DOHH2 (cell line): ENCODE measurements around the gene STAT5B.

Source experiments
- H3F3A ChIP-seq: fragments of 200-600 bp; sonication (generic), shearing (Covaris generic); 2 replicates; pipeline ENCODE4 v1.6.0; 2016; ENCODE audit warnings: antibody characterized with exemption, mild to moderate bottlenecking; ENCODE audit not compliant: control insufficient read depth, insufficient read depth
- H3K27ac ChIP-seq: fragments of 200-600 bp; sonication (generic); 2 replicates; pipeline ENCODE4 v1.5.1; 2014; ENCODE audit warnings: low read depth, mild to moderate bottlenecking, low read length, moderate library complexity
- H3K27me3 ChIP-seq: fragments of 200-600 bp; sonication (generic); 2 replicates; pipeline ENCODE4 v1.6.1; 2014; ENCODE audit warnings: mild to moderate bottlenecking, low read length, mixed read lengths; ENCODE audit not compliant: control insufficient read depth
- H3K36me3 ChIP-seq: fragments of 200-600 bp; sonication (generic); 2 replicates; pipeline ENCODE4 v1.6.1; 2014; ENCODE audit warnings: mild to moderate bottlenecking, low read length, moderate library complexity, mixed read lengths; ENCODE audit not compliant: control insufficient read depth
- H3K4me1 ChIP-seq: fragments of 200-600 bp; sonication (generic); 2 replicates; pipeline ENCODE4 v1.6.1; 2014; ENCODE audit warnings: mild to moderate bottlenecking, low read length, mixed read lengths; ENCODE audit not compliant: control insufficient read depth
- H3K4me2 ChIP-seq: fragments of 200-600 bp; sonication (generic); 2 replicates; pipeline ENCODE4 v1.6.0; 2014; ENCODE audit warnings: mild to moderate bottlenecking, low read length, moderate library complexity
- H3K4me3 ChIP-seq: fragments of 200-600 bp; sonication (generic); 2 replicates; pipeline ENCODE4 v1.5.1; 2014; ENCODE audit warnings: mild to moderate bottlenecking, low read length, mixed read lengths
- H3K79me2 ChIP-seq: fragments of 200-600 bp; sonication (generic); 2 replicates; pipeline ENCODE4 v1.6.1; 2014; ENCODE audit warnings: mild to moderate bottlenecking, low read length, mixed read lengths; ENCODE audit not compliant: control insufficient read depth
- H3K9me2 ChIP-seq: fragments of 200-600 bp; sonication (generic); replicated peaks from 2 replicates; pipeline ENCODE4 v1.6.1; 2014; ENCODE audit warnings: mild to moderate bottlenecking, low read length, mixed read lengths; ENCODE audit not compliant: control insufficient read depth
- H3K9me3 ChIP-seq: fragments of 200-600 bp; sonication (generic); 2 replicates; pipeline ENCODE4 v1.6.1; 2014; ENCODE audit warnings: antibody characterized with exemption, low read length, mixed read lengths; ENCODE audit not compliant: control insufficient read depth, insufficient read depth
- H4K20me1 ChIP-seq: fragments of 200-600 bp; sonication (generic); 2 replicates; pipeline ENCODE4 v1.6.0; 2014; ENCODE audit warnings: low read depth, mild to moderate bottlenecking, antibody characterized with exemption, low read length, moderate library complexity; ENCODE audit not compliant: control insufficient read depth, insufficient read depth
- EZH2phosphoT487 ChIP-seq: fragments of 200-600 bp; sonication (generic); IDR thresholded peaks from 2 replicates; pipeline ENCODE4 v1.6.1; 2017; ENCODE audit warnings: borderline replicate concordance, mild to moderate bottlenecking, antibody characterized with exemption, low read length, moderate library complexity, mixed read lengths
- TF ChIP-seq, protein P1 (sequence below): fragments of 200-600 bp; sonication (generic); IDR thresholded peaks from one replicate; pipeline ENCODE4 v1.5.1; 2014; ENCODE audit warnings: antibody characterized with exemption, mild to moderate bottlenecking, low read depth, low read length; ENCODE audit not compliant: poor library complexity, severe bottlenecking

Gene STAT5B

DNA sequence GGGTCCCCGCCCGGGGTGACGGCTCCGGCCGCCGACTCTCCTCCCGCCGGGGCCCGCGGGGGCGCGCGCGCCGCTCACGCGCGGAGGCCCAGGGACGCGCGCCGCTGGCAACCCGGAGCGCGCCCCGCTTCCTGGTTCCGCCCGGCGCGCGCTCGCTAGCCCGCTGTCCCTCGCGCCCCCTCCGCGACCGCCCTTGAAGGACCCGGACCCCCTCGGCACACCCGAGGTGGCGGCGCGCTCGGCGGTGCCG lies at the start of gene STAT5B:
TSS of gene STAT5B (minus strand) at position 33 of the 250 bp plus-strand sequence. CDS start 44,264 bp downstream, outside the sequence.
- H3F3A ChIP-seq: peaks cover 17% of the 10 kb centered on the region
- peaks cover 52% of the 10 kb centered on the region for H3K4me1 ChIP-seq

DNA sequence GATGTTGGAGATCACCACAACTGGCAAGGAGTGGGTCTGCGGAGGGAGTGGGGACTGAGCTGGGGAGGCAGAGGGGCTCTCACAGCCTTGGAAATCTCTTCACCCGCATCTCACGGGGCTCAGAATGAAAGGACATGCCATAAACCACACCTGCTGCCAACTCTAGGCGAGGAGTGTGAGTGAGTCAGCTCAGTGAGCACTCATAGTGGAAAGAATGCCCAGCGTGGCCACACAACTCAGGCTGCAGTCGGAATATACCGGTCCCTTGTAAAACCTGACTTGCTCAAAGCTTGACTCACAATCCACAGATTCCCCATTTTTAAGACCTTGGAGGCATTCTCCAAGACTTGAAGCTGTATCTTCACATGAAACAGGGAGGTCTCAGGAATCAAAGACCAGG lies 48.8 kb upstream of the STAT5B start:
- Histone ChIP-seq H3K9me2 (no peaks in the 10 kb centered on the region), H3K79me2 (no peaks in the 10 kb centered on the region), H3K9me3 (no peaks in the 10 kb centered on the region), H3K27me3 (no peaks in the 10 kb centered on the region), H3K4me1 (peaks cover 22% of the 10 kb centered on the region), H3K4me2 (no peak overlapping the region), H3F3A (peaks cover 4% of the 10 kb centered on the region; the same call in 1 of the 2 replicates), H3K27ac (no peak overlapping the region), H4K20me1 (no peaks in the 10 kb centered on the region), H3K4me3 (no peak overlapping the region), H3K36me3 (no peaks in the 10 kb centered on the region)
- TF ChIP-seq, protein P1, sequence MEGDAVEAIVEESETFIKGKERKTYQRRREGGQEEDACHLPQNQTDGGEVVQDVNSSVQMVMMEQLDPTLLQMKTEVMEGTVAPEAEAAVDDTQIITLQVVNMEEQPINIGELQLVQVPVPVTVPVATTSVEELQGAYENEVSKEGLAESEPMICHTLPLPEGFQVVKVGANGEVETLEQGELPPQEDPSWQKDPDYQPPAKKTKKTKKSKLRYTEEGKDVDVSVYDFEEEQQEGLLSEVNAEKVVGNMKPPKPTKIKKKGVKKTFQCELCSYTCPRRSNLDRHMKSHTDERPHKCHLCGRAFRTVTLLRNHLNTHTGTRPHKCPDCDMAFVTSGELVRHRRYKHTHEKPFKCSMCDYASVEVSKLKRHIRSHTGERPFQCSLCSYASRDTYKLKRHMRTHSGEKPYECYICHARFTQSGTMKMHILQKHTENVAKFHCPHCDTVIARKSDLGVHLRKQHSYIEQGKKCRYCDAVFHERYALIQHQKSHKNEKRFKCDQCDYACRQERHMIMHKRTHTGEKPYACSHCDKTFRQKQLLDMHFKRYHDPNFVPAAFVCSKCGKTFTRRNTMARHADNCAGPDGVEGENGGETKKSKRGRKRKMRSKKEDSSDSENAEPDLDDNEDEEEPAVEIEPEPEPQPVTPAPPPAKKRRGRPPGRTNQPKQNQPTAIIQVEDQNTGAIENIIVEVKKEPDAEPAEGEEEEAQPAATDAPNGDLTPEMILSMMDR: no peak
- no peak for TF ChIP-seq EZH2phosphoT487

More for the DNA sequence above, at the start of gene STAT5B:
- peak within 1 kb of the TSS; percentile 93 for H3K4me2 ChIP-seq
- TF ChIP-seq EZH2phosphoT487: no peak
- TF ChIP-seq, protein P1: no peak
- no peaks in the 10 kb centered on the region for H3K9me2 ChIP-seq
- H3K27me3 ChIP-seq: no peaks in the 10 kb centered on the region
- H4K20me1 ChIP-seq: no peaks in the 10 kb centered on the region
- H3K27ac ChIP-seq: peak within 1 kb of the TSS; percentile 48
- H3K4me3 ChIP-seq: peak within 1 kb of the TSS; percentile 93
- no peaks in the 10 kb centered on the region for H3K9me3 ChIP-seq
- H3K79me2 ChIP-seq: peaks cover 46% of the 10 kb centered on the region
- H3K36me3 ChIP-seq: peaks cover 12% of the 10 kb centered on the region

DNA sequence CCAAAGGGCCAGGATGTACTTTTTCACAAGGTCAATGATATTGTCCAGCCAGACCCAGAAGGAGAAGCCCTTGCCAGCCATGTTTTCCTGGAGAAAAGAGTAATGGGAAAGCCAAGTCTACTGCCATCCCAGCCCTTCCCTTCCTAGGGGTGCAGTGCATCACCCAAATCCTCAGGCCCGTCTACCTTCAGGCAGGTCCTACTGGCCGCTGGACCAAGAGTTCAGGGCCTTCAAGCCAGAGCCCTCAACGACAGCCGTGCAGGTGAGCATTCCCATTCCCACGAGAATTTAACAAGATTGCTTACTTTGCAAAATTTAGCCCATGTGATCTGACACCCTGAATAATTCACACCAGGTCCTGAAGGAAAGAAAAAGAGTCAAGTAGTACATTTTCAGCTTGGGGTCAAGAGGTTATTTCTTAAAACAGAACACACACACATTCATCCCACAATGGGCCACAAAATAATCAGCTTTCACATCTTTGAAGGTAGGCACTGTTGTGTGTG lies 47.1 kb upstream of the STAT5B start:
- TF ChIP-seq, protein P1: no peak
- TF ChIP-seq EZH2phosphoT487: no peak
- H3K4me1 ChIP-seq: peaks cover 30% of the 10 kb centered on the region
- H3K27ac ChIP-seq: no peak overlapping the region
- H3K4me2 ChIP-seq: no peak overlapping the region
- no peaks in the 10 kb centered on the region for H4K20me1 ChIP-seq
- H3F3A ChIP-seq: peaks cover 4% of the 10 kb centered on the region; the same call in 1 of the 2 replicates
- no peaks in the 10 kb centered on the region for H3K79me2 ChIP-seq
- no peaks in the 10 kb centered on the region for H3K9me2 ChIP-seq
- no peaks in the 10 kb centered on the region for H3K9me3 ChIP-seq
- H3K27me3 ChIP-seq: no peaks in the 10 kb centered on the region
- no peak overlapping the region for H3K4me3 ChIP-seq
- H3K36me3 ChIP-seq: no peaks in the 10 kb centered on the region
